Endothelial cell of umbilical vein (primary cell): ENCODE data around the gene MAGI1.

Experiments used
- EZH2 ChIP-seq: IDR thresholded peaks from 2 replicates; pipeline ENCODE4 v1.6.1; 2012; ENCODE audit warnings: borderline replicate concordance, low read depth, mild to moderate bottlenecking, moderate library complexity, low read length, inconsistent platforms; ENCODE audit not compliant: severe bottlenecking
- FOS ChIP-seq: IDR thresholded peaks from 2 replicates; pipeline ENCODE4 v1.6.1; 2011; ENCODE audit warnings: mild to moderate bottlenecking, low read length, moderate library complexity, borderline replicate concordance; ENCODE audit not compliant: insufficient read depth
- GATA2 ChIP-seq: IDR thresholded peaks from 2 replicates; pipeline ENCODE4 v1.7.0; 2011; ENCODE audit warnings: low read depth, mild to moderate bottlenecking, moderate library complexity, mixed read lengths, low read length; ENCODE audit not compliant: insufficient read length, insufficient read depth
- JUN ChIP-seq: IDR thresholded peaks from 2 replicates; pipeline ENCODE4 v1.6.1; 2011; ENCODE audit warnings: borderline replicate concordance, low read depth; ENCODE audit not compliant: insufficient read length, insufficient read depth
- MYC ChIP-seq: IDR thresholded peaks from one replicate; pipeline ENCODE4 v1.6.1; 2011; ENCODE audit warnings: mild to moderate bottlenecking, low read depth, low read length
- POLR2A ChIP-seq: IDR thresholded peaks from 2 replicates; pipeline ENCODE4 v1.6.1; 2012; ENCODE audit warnings: low read depth, mild to moderate bottlenecking, control low read depth, low read length
- POLR2AphosphoS5 ChIP-seq: IDR thresholded peaks from 2 replicates; pipeline ENCODE4 v1.6.1; 2012; ENCODE audit warnings: low read depth, mild to moderate bottlenecking, control low read depth, low read length, moderate library complexity; ENCODE audit not compliant: insufficient read depth
- TF ChIP-seq, protein P1 (sequence below), 2 donors: IDR thresholded peaks; 1 replicate in 1 of 2; 2 replicates in 1 of 2; pipeline ENCODE4 v1.5.1; 2011; ENCODE audit warnings: low read length in 2 of 2, mild to moderate bottlenecking in 2 of 2, moderate library complexity in 2 of 2, control low read depth in 1 of 2, inconsistent platforms in 1 of 2, low read depth in 1 of 2; ENCODE audit not compliant: insufficient read depth in 1 of 2; ENCODE audit errors: extremely low read depth in 1 of 2
- TF ChIP-seq, protein P2 (sequence below): IDR thresholded peaks from 2 replicates; pipeline ENCODE4 v1.6.1; 2011; ENCODE audit not compliant: insufficient read depth, insufficient read length

DNA sequence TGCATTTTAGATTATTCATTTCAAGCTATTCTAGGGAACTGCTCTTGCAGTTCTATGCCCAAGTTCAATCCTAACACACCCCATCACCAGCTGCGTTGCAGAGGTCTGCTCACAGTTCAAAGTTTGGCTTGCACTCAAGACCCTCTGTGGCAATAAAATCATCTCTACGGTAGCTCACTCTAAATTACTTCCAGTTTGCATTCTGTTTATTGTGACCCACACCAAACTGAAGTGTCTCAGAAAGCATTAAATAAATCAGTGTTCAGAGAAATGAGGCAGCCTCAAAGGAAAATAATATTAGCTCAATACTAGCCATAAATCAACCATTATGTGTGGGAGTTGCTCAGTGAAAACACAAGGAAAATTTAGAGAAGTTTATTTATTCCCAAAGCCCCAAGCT, 250.3 kb downstream of the MAGI1 start:
- TF ChIP-seq EZH2 (no peak), POLR2A (no peak), POLR2AphosphoS5 (no peak), MYC (no peak), FOS (no peak), JUN (no peak), GATA2 (no peak)
- TF ChIP-seq, protein P1, sequence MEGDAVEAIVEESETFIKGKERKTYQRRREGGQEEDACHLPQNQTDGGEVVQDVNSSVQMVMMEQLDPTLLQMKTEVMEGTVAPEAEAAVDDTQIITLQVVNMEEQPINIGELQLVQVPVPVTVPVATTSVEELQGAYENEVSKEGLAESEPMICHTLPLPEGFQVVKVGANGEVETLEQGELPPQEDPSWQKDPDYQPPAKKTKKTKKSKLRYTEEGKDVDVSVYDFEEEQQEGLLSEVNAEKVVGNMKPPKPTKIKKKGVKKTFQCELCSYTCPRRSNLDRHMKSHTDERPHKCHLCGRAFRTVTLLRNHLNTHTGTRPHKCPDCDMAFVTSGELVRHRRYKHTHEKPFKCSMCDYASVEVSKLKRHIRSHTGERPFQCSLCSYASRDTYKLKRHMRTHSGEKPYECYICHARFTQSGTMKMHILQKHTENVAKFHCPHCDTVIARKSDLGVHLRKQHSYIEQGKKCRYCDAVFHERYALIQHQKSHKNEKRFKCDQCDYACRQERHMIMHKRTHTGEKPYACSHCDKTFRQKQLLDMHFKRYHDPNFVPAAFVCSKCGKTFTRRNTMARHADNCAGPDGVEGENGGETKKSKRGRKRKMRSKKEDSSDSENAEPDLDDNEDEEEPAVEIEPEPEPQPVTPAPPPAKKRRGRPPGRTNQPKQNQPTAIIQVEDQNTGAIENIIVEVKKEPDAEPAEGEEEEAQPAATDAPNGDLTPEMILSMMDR (IDR thresholded peaks at IDR 0.05; ENCODE audit: extremely low read depth in 1 of 2, insufficient read depth in 1 of 2, low read depth in 1 of 2, low read length in 2 of 2): no peak
- TF ChIP-seq, protein P2, sequence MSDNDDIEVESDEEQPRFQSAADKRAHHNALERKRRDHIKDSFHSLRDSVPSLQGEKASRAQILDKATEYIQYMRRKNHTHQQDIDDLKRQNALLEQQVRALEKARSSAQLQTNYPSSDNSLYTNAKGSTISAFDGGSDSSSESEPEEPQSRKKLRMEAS: no peak
